Pancreas (tissue), 10 donors: ENCODE data around the gene SEMA7A. TPM values are rescaled to one million over a fixed set of nuclear protein-coding genes. Genes with fewer than 3 reads are reported as not detected.

ENCODE experiments used
- ATAC-seq, 4 donors: fragments of 200-7000 bp; cut with Tn5 transposase; one replicate each; pipeline versions ENCODE4 v1.8.0 to v1.9.1; 2020; ENCODE audit warnings: mild to moderate bottlenecking in 4 of 4, moderate library complexity in 4 of 4
- DNase-seq, 6 donors: peaks; one replicate each; pipeline ENCODE4 v3.0.0-alpha.2; 2020
- FAIRE-seq: peaks from 2 replicates; lab custom pipeline; 2012; peaks lifted over from hg19 to GRCh38; lab: Jason Lieb, UNC
- H3K27ac ChIP-seq, 4 donors: fragments of 200-600 bp; sonication (generic); 1 replicate in 3 of 4; 2 replicates in 1 of 4; pipeline versions ENCODE4 v1.5.0 to v1.8.0; 2020
- H3K27me3 ChIP-seq, 4 donors: fragments of 200-600 bp; one replicate each; pipeline ENCODE4 v1.8.0; 2021
- H3K36me3 ChIP-seq, 3 donors: fragments of 200-600 bp; sonication (generic) in 1 of 3; one replicate each; pipeline versions ENCODE4 v1.5.0 to v1.8.0; 2020 to 2021
- H3K4me1 ChIP-seq, 3 donors: fragments of 200-600 bp; one replicate each; pipeline ENCODE4 v1.8.0; 2021
- H3K4me3 ChIP-seq, 4 donors: fragments of 200-600 bp; sonication (generic) in 2 of 4; one replicate each; pipeline versions ENCODE4 v1.5.0 to v1.8.0; 2020 to 2021
- H3K9me3 ChIP-seq, 4 donors: fragments of 200-600 bp; one replicate each; pipeline ENCODE4 v1.8.0; 2021
- WGBS, 2 donors: extraction: QIAGEN DNeasy Blood & Tissue Kit; methylation state at CpG; one replicate each; pipeline ENCODE4 v1.1.7; 2013; 5-methylcytosine and 5-hydroxymethylcytosine counted together
- intact Hi-C, 3 donors: fragments of 100-400 bp; cut with DNase I; formaldehyde crosslinking; loops; one replicate each; pipeline versions ENCODE4 v1.11.1 to v1.14.2; 2022
- polyA plus RNA-seq, 2 donors: library from polyadenylated mRNA; stranded (reverse); fragments of 200-250 nt; gene quantifications; one replicate each; pipeline ENCODE4 v1.2.3, GENCODE V29; 2013
- total RNA-seq, 6 donors: library from RNA; stranded (reverse); fragmentation: NEBNext Ultra II Directional in 4 of 6; extraction: Animal tissue kit (Norgen Biotek cat#: 25700) in 4 of 6; gene quantifications; one replicate each; pipeline versions ENCODE4 v1.2.1 to v1.2.4, GENCODE V29; 2021 to 2023
- TF ChIP-seq, protein P1 (sequence below), 4 donors: fragments of 200-600 bp; sonication (generic) in 3 of 4; IDR thresholded peaks; one replicate each; pipeline versions ENCODE4 v1.5.0 to v1.8.0; 2021; ENCODE audit warnings: antibody characterized with exemption in 4 of 4
- donor health status: healthy with polysubstance abuse.
- donor health status: DM: no; HTN: no; CAD: no; lungs with moderate emphysema.
- donor health status: DM: no; HTN: no; CAD: no.
- donor health status: control.
- donor health status: control.
- donor health status: Bipolar disorder and iron deficiency.
- donor health status: DM: yes; HTN: yes; CAD: no.
- donor health status: DM: no; HTN: no; CAD: no.
- donor health status: DM: no; HTN: no; CAD: no.
- donor health status: DM: yes; HTN: yes; CAD: no.

Gene SEMA7A
- total and polyA plus RNA-seq, 8 donors, result 0.37 to 5.6 (median 0.76) TPM

DNA sequence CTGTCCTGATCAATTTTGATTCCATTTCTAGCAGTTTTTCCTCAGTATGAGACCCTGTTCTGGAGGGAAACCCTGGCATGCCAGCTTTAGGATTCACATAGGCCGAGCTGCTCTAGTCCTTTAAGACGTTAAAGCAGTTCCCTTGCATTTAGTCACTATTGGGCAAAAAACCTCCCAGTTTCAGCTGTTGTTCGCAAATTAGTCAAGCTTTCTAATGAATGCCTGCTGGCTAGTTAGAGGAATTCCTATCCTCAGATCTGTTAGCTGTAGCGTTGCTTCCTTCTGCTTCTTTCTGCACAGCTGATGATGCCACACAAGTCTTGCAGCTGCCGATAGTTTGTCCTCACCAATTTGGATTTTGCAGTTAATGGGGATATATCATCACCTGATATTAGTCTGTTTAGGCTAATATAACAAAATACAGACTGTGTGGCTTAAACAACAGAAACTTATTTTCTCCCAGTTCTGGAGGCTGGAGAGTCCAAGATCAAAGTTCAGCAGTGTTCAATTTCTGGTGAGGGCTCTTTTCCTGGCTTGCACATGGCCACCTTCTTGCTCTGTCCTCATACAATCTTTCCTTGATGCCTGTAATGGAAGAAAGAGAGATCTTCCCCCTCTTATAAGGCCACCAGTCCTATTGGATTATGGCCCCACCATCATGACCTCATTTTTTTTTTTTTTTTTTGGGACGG, 34.7 kb upstream of the SEMA7A start:
- H3K4me3 ChIP-seq, result no peak overlapping the region
- 95% methylated on average over 6 of the region's 6 CpGs for WGBS, 2 donors
- intact Hi-C loops, result no loop called here
- no peak overlapping the region for H3K27ac ChIP-seq
- DNase-seq (no peak), ATAC-seq (no peak), FAIRE-seq (no peak)
- H3K9me3 ChIP-seq, result no peaks in the 10 kb centered on the region
- no peaks in the 10 kb centered on the region for H3K4me1 ChIP-seq
- no peaks in the 10 kb centered on the region for H3K27me3 ChIP-seq
- H3K36me3 ChIP-seq, result no peaks in the 10 kb centered on the region
- TF ChIP-seq, protein P1, sequence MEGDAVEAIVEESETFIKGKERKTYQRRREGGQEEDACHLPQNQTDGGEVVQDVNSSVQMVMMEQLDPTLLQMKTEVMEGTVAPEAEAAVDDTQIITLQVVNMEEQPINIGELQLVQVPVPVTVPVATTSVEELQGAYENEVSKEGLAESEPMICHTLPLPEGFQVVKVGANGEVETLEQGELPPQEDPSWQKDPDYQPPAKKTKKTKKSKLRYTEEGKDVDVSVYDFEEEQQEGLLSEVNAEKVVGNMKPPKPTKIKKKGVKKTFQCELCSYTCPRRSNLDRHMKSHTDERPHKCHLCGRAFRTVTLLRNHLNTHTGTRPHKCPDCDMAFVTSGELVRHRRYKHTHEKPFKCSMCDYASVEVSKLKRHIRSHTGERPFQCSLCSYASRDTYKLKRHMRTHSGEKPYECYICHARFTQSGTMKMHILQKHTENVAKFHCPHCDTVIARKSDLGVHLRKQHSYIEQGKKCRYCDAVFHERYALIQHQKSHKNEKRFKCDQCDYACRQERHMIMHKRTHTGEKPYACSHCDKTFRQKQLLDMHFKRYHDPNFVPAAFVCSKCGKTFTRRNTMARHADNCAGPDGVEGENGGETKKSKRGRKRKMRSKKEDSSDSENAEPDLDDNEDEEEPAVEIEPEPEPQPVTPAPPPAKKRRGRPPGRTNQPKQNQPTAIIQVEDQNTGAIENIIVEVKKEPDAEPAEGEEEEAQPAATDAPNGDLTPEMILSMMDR (IDR thresholded peaks at IDR 0.05), result no peak

DNA sequence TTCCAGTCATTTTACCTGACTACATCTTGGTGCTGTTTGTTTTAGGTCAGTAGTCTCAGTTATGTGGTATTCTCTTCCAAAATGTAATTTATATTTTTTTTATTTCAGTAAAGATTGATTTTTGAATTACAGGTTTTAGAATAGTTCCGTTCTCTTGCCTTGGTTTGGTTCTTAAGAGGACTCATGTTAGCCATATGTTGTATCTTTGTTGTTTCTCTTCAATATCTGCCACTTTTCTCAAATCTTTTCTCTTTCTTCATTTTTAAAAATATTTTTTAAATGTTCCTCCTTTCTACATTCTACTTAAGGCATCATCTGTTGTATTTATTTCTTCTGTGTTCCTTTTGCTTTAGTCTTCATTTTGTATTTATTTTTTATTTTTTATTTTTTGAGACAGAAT, 32.8 kb upstream of the SEMA7A start:
- H3K4me3 ChIP-seq, result no peak overlapping the region
- H3K27ac ChIP-seq, result no peak overlapping the region
- DNase-seq (no peak), ATAC-seq (no peak), FAIRE-seq (no peak)
- 96 to 100% methylated on average over 1 of the region's 1 CpG for WGBS, 2 donors
- no peaks in the 10 kb centered on the region for H3K36me3 ChIP-seq
- peaks cover 0 to 9% (median 0%) of the 10 kb centered on the region in 3 donors for H3K4me1 ChIP-seq
- intact Hi-C loops, result no loop called here
- H3K9me3 ChIP-seq, result no peaks in the 10 kb centered on the region
- TF ChIP-seq, protein P1 (IDR thresholded peaks at IDR 0.05), result no peak
- H3K27me3 ChIP-seq, result no peaks in the 10 kb centered on the region

DNA sequence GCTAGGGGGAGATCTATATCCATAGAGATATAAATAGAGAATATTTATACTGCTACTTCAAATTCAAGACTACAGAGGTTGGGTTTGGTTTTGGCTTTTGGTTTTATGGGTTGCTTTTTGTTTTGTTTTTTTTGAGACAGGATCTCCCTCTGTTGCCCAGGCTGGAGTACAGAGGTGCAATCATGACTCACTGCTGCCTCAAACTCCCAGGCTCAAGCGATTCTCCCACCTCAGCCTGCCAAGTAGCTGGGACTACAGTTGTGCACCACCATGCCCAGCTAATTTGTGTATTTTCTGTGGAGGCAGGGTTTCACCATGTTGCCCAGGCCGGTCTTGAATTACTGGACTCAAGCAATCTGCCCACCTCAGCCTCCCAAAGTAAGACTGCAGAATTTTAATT, 31.1 kb upstream of the SEMA7A start:
- TF ChIP-seq, protein P1 (IDR thresholded peaks at IDR 0.05), result no peak
- intact Hi-C loops, result no loop called here
- no peak for FAIRE-seq
- Histone ChIP-seq H3K27ac (no peak overlapping the region), H3K36me3 (no peaks in the 10 kb centered on the region), H3K9me3 (no peaks in the 10 kb centered on the region), H3K4me3 (no peak overlapping the region), H3K27me3 (no peaks in the 10 kb centered on the region), H3K4me1 (peaks cover 0 to 15% (median 0%) of the 10 kb centered on the region in 3 donors)
- DNase-seq, result no peak
- WGBS, 2 donors, result 89 to 94% methylated on average over 2 of the region's 2 CpGs
- ATAC-seq, result no peak

- ATAC-seq (no peak), FAIRE-seq (no peak), DNase-seq (no peak)
- no peaks in the 10 kb centered on the region for H3K9me3 ChIP-seq
- peaks cover 0 to 15% (median 0%) of the 10 kb centered on the region in 3 donors for H3K4me1 ChIP-seq
- H3K27ac ChIP-seq, result no peak overlapping the region
- 74 to 86% methylated on average over 2 of the region's 2 CpGs for WGBS, 2 donors
- no peaks in the 10 kb centered on the region for H3K27me3 ChIP-seq
- intact Hi-C loops, result no loop called here
- no peaks in the 10 kb centered on the region for H3K36me3 ChIP-seq
- TF ChIP-seq, protein P1 (IDR thresholded peaks at IDR 0.05), result no peak
- H3K4me3 ChIP-seq, result no peak overlapping the region
Measured at GRCh38 chr15:74464216-74464615, 30.5 kb upstream of the SEMA7A start.

- Histone ChIP-seq H3K4me1 (peaks cover 0 to 15% (median 0%) of the 10 kb centered on the region in 3 donors), H3K4me3 (no peak overlapping the region), H3K9me3 (no peaks in the 10 kb centered on the region), H3K27ac (no peak overlapping the region), H3K36me3 (no peaks in the 10 kb centered on the region), H3K27me3 (no peaks in the 10 kb centered on the region)
- FAIRE-seq (no peak), DNase-seq (no peak), ATAC-seq (no peak)
- TF ChIP-seq, protein P1 (IDR thresholded peaks at IDR 0.05), result no peak
- intact Hi-C loops, result no loop called here
Measured at GRCh38 chr15:74463634-74464033, 29.9 kb upstream of the SEMA7A start.
